HG02970 (cell line): ENCODE data around the gene ZNF324.
"Not testable (repeated sequence)": the region's sequence is repeated elsewhere in the genome, so short reads cannot be mapped to it uniquely, and the experiment has no call there.

Experiments used
- ATAC-seq: cut with Tn5 transposase; IDR thresholded peaks from one replicate; pipeline ENCODE4 v1.9.1; 2021; ENCODE audit warnings: mild to moderate bottlenecking, moderate library complexity, moderate number of reproducible peaks; ENCODE audit not compliant: unreplicated experiment, low FRiP score

Gene ZNF324

DNA sequence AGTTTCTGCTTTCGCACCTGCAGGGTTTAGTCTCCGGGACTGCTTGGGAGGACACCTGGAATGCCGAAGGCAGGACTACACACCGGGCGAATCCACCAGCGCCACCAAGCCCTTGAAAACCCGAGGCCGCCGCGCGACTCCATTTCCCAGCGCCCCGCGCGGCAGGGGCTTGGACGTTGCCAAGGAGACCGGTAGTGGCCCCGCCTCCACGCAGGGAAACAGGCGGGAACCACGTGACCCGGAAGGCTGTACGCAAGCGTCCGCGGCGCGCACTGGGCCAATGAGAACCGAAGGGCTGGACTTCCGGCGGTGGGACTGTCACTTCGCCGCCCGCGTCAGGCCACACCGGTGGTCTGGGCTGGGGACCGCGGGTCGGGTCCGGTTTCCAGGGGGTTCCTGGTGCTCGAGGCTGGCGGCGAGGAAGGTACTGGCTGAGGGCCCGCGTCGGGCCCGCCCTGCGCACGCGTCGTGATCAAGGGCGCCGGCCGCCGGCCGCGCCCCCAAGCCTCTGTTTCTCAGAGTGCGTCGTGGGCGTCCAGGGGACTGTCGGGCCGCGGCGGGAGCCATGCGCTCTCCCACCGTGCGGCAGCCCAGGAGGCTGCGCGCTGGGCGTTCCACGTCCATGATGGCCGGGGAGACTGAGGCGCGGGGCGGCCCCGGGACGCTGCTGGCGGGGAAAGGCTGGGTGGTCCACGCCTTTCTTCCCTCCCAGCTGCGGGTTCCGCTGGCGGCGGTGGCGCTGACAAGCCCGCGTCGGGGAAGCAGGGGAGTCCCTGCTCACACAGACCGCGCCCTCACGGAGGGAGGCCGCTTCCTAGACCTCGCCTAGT is at the start of gene ZNF324:
ZNF324 (plus strand) TSS at position 321 of the 830 bp plus-strand sequence. CDS start 2,106 bp downstream, outside the sequence.
- peak; percentile 84 for ATAC-seq

DNA sequence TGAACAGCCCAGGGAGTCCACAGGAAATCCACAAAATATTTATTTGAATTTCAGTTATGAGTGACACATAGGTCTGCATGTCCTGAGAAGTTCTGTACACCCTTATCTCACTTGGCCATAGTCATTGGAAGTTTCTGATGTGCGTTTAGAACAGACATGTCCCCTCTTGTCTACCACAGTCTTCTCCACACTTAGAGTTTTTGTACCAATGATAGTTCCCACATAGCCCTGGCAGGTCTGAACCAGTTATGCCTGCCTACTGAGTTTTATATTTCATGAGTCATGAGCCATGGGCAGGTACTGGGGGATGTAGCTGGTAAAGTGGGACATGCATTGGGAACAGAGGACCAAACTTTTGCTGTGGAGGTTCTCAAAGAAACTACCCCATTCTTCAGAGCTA is 38.3 kb upstream of the ZNF324 start:
- ATAC-seq: no peak

DNA sequence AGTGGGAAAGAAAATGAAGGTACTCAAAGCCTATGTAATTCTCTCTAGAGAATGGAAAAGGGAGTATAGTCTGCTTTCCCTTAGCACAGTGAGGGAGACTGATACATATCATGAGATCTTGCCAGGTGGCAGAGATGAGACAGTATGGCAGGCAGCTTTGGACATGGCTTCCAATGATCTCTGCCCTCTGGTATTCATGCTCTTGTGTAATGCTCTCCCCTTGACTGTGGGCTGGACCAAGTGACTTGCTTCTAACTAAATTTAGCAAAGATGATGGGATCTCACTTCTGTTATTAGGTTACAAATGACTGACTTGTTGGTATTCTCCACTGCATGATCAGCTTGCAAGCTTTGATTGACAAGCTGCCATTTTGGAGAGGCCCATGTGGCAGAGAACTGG is 37.1 kb upstream of the ZNF324 start:
- no peak for ATAC-seq

DNA sequence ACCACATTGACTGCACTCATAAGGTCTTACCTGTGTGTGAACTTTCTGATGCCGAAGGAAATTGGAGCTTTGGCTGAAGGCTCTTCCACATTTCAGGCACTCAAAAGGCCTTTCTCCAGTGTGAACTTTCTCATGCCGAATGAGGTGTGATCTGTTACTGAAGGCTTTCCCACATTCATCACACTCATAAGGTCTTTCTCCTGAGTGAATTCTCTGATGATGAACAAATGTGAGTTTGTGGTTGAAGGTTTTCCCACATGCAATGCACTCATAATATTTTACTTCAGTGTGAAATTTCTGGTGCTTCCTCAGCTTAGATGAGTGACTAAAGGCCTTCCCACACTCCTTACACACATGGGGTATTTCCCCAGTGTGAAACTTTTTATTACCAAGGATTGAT is 32.7 kb upstream of the ZNF324 start:
- ATAC-seq: no peak

DNA sequence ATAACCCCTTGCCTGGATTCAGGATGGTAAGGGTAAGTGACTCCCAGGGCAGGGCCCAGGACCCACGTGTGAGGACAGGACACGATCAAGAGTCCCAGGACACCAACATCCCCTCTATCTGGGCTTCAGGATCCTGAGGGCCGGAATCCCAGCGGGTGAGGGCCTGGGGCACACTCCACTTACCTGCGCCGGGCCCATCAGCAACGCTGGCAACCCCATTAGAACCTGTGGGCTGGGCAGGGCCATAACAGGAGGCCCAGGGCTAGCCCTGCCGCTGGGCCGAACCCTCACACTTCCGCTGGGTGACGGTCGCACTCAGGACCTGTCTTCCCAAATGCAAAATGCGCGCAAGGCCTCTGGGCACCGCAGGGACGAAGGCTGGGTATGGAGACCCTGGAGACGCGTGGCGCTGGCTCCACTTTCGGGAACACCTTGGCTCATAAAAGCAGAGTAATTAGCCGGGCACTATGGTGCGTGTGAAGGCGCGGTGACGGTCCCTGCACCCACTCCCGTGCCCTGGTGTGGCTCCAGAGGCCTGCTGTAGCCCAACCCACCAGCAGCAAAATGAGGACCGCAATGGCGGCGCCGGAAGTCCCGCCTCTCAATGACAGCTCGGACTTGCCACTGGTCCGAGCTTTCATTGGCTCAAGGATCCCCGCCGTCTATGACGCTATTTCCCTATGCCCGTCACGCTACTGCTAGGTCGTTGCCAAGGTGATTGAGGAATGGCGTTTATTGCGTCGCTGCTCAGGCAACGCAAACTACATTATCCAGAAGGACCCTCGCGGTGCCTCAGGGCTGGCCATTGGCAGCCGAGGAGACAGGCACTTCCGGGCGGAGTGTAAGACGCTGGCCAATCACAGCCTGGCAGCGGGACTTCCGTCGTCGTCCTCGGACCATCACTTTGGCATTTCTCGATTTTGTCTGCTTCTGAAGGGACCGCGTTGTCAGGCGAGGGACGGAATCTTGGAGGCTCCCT is 27.0 kb upstream of the ZNF324 start, which contains the start of gene ZNF132:
ZNF132 (minus strand) TSS at position 578 of the 979 bp plus-strand sequence; CDS start at position 246, 332 bp downstream.
- ATAC-seq: peak; percentile 97

DNA sequence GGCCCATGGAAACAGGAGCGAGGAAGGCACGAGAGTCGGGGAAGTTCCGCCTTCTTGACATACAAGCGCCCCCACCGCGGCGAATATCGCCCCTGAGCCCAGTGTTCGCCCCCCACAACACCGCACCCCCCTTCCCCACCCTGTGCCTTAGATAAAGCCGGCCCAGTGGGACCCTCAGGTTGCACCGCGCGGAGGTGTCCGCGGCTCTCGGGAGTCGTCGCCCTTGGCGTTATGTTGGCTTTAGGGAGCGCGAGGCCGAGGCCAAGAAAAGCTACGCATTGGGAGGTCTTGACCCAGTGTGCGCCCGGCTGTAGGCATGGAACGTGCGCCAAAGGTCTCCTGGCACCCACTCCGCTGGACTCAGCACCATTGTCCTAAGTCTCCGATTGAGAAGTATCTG is 26.3 kb upstream of the ZNF324 start:
- no peak for ATAC-seq

DNA sequence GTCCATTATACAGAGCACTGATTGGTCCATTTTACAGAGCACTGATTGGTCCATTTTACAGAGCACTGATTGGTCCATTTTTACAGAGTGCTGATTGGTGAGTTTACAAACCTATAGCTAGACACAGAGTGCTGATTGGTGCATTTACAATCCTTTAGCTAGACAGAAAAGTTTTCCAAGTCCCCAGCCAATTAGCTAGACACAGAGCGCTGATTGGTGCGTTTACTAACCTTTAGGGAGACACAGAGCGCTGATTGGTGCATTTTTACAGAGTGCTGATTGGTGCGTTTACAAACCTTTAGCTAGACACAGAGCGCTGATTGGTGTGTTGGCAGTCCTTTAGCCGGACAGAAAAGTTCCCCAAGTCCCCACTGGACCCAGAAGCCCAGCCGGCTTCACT is 23.9 kb upstream of the ZNF324 start:
- not testable (repeated sequence) for ATAC-seq

DNA sequence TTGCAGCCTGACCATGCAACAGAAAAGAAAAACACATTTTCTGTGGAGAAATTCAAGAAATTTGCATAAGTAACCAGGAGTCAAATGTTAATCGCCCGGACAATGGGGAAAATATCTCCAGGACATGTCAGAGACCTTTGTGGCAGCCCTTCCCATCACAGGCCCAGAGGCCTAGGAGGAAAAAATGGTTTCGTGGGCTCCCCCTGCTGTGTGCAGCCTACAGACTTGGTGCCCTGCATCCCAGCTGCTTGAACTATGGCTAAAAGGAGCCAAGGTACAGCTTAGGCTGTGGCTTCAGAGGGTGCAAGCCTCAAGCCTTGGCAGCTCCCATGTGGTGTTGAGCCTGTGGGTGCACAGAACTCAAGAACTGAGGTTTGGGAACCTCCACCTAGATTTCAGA is 18.0 kb upstream of the ZNF324 start:
- ATAC-seq: not testable (repeated sequence)

DNA sequence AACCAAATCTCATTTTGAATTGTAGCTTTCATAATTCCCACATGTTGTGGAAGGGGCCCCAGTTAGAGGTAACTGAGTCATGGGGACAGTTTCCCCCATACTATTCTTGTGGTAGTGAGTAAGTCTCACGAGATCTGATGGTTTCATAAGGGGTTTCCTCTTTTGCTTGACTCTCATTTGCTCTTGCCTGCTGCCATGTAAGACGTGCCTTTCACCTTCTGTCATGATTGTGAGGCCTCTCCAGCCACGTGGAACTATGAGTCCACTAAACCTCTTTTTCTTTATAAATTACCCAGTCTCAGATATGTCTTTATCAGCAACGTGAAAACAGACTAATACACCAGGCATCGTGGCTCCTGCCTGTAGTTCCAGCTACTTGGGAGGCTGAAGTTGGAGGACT is 16.9 kb upstream of the ZNF324 start:
- not testable (repeated sequence) for ATAC-seq

DNA sequence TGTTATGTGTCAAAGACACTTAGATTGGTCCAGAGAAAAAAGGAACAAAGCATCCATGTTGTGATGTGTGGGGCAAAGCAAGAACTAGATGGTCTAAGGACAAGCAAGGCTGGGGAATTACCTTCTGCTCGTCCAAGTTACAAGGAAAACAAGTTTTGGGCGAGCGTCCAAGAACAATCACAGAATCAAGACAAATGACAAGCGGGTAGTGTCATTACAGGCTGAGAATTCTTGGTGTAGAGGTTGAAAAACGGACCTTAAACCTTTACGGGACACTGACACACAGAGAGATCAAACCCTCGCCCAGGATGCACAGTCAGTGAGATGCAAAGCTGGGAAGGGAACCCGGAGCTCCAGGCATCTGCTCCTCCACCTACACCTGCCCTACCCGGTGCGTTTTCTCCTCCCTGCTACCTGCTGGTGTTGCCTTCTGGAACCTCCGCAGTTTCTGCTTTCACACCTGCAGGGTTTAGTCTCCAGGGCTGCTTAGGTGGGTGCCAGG is 16.0 kb upstream of the ZNF324 start:
- ATAC-seq: no peak

DNA sequence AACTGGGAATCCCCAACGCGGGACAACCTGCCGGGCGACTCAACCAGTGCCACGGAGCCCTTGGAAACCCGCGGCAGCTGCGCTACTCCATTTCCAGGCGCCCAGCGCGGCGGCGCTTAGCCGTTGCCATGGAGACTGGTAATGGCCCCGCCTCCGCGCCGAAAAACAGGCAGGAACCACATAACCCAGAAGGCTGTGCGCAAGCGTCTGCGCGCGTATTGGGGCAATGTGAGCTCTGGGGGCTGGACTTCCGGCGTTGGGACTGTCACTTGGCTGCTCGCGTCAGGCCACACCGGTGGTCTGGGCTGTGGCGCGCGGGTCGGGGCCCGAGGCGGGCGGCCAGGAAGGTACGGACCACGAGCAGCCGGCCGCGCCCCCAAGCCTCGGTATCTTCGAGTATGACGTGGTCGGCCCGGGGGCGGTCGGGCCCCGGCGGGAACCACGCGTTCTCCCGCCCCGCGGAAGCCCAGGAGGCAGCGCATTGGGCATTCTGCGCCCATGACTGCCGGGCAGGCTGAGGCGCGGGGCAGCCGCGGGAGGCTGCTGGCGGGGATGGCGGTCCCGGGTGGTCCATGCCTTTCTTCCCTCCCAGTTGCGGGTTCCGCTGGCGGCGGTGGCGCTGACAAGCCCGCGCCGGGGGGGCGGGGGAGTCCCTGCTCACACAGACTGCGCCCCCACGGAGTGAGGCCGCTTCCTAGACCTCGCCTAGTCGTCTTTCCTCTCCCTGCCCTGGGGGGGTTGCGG is 15.3 kb upstream of the ZNF324 start, which contains the start of gene ZNF324B:
ZNF324B (plus strand) TSS at position 265 of the 744 bp plus-strand sequence. CDS start 2,080 bp downstream, outside the sequence.
- peak; percentile 93 for ATAC-seq

DNA sequence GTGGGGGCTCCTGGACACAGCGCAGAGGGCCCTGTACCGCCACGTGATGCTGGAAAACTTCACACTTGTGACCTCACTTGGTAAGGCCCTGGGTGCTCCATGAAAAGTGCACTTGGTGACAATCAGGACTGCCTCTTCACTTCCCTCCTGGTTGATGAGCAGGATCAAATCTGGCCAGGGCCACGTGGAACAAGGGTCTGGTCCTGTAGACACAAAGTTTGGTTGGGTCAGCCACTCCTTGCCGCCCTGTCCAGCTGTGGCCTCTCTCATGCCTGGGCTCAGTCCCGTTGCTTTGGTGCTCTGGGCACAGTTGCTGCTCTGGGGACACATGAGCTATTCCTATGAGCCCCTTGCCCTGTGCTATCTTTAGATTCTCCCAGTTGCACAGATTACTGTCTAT is 13.1 kb upstream of the ZNF324 start:
- ATAC-seq: no peak

DNA sequence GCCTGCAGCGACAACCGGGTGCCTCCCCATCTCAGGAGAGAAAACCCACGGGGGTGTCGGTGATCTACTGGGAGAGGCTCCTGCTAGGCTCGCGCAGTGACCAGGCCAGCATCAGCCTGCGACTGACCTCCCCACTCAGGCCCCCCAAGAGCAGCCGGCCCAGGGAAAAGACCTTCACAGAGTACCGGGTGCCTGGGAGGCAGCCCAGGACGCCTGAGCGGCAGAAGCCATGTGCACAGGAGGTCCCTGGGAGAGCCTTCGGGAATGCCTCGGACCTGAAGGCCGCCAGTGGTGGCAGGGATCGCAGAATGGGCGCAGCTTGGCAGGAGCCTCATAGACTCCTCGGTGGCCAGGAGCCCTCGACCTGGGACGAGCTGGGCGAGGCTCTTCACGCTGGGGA is 11.6 kb upstream of the ZNF324 start:
- no peak for ATAC-seq

DNA sequence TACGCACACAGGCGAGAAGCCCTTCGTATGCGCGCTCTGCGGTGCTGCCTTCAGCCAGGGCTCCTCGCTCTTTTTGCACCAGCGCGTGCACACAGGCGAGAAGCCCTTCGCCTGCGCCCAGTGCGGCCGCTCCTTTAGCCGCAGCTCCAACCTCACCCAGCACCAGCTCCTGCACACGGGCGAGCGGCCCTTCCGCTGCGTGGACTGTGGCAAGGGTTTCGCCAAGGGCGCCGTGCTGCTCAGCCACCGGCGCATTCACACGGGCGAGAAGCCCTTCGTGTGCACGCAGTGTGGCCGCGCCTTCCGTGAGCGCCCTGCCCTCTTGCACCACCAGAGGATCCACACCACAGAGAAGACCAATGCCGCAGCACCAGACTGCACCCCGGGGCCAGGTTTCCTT is 10.8 kb upstream of the ZNF324 start:
- no peak for ATAC-seq

DNA sequence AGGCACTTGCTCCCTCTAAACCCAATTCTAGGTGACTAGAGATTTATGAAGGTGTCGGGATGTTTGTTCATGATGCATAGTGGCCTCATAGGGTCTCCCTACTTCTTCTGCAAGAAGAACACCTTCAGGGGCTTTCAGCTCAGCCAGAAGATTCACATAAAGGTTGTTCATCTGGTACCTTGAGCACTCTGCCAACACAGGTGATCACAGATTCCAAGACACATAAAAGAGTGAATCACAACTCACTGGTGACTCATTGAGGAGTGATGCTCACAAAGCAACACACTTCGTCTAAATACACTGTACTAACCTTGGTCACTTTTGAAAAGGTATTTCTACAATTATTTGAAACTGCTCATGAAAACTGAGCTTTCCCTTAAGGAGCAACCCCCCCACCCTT is 6.8 kb upstream of the ZNF324 start:
- no peak for ATAC-seq

DNA sequence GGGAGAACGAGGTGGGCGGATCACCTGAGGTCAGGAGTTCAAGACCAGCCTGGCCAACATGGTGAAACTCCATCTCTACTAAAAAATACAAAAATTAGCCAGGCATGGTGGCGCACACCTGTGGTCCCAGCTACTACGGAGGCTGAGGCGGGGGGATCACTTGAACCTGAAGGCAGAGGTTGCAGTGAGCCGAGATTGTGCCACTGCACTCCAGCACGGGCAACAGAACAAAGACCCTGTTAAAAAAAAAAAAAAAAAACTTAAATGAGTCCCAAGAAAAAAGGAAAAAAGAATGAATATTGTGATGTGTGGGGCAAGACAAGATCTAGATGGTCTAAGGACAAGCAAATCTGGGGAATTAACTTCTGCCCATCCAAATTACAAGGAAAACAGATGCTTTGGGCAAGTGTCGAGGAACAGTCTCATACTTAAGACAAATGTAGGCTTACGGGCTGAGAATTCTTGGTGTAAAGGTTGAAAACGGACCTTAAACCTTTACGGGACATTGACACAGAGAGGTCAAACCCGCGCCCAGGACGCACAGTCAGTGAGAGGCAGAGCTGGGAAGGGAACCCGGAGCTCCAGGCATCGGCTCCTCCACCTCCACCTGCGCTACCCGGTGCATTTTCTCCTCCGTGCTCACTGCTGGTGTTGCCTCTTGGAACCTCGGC is 656 bp upstream of the ZNF324 start:
- ATAC-seq: peak; percentile 27

DNA sequence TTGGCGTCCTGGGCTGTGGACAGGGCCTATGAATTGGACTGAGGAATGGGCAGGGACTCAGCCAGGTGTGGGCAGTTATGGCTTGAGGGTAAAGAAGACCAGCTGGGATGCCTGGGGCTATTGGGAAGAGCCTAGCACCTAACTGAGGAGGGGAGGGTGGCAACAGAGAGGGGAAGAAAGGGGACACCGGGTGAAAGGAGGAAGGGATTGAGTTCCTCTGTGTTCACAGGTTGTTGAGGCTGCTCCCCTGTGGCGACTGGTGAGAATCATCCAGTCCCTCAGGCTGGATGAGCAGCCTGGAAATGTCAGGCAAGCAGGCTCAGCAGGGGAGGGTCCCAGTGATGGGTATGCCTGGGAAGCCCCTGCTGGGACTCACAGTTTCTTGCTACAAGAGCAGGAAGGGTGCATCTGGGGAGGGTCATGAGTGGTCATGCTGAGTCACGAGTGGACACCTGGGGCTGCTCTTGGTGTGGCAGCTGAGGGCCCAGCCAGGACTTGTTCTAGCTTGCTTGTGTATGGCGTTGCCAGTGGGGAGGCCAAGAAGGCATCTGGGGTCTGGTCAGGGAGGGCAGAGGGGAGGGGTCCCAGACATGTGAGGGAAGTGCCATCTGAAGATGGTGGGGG is 1.4 kb downstream of the ZNF324 start:
- ATAC-seq: no peak

DNA sequence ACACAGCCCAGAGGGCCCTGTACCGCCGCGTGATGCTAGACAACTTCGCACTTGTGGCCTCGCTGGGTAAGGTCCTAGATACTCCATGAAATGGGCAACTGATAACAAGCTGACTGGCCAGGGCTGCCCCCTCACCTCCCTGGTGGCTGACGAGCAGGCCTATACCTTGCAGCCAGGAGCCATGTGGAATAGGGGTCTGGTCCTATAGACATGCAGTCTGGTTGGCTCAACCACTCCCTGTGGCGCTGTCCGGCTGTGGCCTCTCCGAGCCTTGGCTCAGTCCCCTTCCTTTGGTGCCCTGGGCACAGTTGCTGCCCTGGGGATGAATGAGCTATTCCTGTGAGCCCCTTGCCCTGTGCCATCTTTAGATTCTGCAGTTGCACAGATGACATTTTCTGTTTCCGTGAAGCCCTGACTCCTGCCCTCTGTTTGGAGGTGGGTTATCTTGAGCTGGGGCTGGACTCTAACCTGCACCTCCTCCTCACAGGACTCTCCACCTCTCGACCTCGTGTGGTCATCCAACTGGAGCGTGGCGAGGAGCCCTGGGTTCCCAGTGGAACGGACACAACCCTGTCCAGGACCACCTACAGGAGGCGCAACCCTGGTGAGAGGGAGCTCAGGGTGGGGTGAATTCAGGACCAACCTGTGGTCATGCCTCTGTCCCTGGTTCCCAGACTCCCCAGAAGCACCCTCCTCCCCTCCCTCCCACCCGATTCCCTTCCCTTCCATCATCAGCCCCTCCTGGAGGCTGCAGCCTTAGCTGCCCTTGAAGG is 2.5 kb downstream of the ZNF324 start:
- ATAC-seq: no peak
